GM19240 (cell line): ENCODE data around the gene FRMPD4.
"Not testable (repeated sequence)": the region's sequence is repeated elsewhere in the genome, so short reads cannot be mapped to it uniquely, and the experiment has no call there.

Experiments
- DNase-seq: peaks from one replicate; pipeline ENCODE4 v3.0.0; 2011; ENCODE audit warnings: low spot score; ENCODE audit not compliant: insufficient read length

The FRMPD4 gene

DNA sequence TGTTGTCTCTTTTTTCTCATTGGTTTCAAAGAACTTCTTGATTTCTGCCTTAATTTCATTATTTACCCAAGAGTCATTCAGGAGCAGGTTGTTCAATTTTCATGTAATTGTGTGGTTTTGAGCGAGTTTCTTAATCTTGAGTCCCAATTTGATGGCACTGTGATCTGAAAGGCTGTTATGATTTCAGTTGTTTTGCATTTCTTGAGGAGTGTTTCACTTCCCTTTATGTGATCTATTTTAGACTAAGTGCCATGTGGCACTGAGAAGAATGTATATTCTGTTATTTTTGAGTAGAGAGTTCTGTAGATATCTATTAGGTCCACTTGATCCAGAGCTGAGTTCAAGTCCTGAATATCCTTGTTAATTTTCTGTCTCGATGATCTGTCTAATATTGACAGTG, 377.1 kb downstream of the FRMPD4 start:
- DNase-seq = not testable (repeated sequence)

DNA sequence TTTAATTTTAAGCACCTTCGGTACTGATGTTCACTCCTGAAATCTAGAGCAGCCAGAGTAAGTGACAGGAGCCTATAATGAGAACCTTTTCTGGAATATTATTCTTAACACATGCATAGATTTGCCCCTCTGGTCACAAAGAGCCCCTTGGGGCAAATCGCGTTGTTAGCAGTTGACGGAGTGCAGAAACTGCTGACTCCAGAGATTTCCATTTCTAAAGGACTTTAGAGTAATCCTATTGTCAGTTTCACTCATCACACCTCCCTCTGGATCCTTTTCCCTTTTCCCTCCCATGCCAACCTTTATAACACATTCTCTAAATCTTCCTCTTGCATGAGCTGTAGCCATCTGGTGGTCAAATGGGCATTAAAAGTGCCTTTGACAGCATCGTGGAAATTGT, 388.0 kb downstream of the FRMPD4 start:
- DNase-seq = no peak

DNA sequence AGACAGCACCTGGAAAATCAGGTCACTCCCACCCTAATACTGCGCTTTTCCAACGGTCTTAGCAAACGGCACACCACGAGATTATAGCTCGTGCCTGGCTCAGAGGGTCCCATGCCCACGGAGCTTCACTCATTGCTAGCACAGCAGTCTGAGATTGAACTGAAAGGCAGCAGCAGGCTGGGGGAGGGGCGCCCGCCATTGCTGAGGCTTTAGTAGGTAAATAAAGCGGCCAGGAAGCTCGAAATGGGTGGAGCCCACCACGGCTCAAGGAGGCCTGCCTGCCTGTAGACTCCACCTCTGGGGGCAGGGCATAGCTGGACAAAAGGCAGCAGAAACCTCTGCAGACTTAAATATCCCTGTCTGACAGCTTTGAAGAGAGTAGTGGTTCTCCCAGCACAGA, 399.8 kb downstream of the FRMPD4 start:
- DNase-seq = not testable (repeated sequence)

DNA sequence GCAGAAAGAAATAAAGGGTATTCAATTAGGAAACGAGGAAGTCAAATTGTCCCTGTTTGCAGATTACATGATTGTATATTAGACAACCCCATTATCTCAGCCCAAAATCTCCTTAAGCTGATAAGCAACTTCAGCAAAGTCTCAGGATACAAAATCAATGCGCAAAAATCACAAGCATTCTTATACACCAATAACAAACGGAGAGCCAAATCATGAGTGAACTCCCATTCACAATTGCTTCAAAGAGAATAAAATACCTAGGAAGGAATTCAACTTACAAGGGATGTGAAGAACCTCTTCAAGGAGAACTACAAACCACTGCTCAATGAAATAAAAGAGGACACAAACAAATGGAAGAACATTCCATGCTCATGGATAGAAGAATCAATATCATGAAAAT, 404.0 kb downstream of the FRMPD4 start:
- DNase-seq = not testable (repeated sequence)

DNA sequence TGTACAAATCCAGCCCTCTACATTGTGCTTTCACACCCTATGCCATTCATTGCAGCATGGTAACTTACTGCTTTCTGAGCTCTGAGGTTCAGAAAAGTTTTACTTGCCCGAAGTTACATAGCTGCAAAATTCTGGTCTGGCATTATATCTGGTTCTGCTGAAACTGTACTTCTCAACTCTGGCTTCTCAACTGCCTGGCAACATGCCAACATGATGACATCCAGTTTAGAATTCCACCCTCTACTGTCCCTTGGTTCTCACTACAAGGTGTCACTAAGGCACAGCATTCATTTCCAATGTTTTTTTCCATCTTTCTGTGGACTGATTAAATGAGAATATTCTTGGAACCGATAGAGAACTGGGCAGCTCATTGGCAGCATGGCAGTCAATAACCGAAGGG, 410.1 kb downstream of the FRMPD4 start:
- no peak for DNase-seq

DNA sequence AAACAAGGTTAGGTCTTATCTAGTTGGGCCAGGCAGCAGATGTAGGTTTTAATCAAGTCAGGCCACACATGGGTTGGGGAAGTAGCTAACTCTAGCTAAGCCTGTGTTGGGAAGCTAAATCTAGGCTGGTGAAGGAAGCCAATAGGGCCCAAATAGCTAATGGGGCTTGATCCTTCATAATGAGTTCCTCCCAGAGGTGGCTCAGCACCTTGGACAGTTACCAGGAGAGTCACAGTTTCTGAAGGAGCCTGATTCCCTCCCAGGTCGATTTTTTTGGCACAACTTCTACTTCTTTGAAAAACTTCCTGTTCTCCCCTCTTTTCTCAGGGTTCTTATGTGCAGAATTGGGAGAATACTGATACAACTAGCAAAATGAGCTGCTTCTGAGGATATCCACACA, 410.5 kb downstream of the FRMPD4 start:
- DNase-seq = no peak

DNA sequence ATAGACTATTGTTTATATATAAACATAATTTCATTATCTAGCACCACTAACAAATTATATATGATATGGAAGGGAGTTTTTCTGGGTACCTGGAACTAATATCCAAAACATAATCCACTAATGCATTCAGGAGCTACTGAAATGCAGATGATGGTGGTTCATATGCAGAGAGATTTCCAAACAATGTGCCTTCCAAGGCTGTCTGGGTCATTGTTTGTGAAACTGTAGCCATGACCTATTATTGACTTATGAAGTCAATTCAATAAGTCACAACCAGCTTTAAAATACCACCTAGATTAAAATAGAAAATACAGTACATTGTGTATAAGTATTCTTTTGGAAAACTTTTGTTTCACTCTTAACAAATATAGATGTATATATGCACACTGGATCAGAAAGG, 415.9 kb downstream of the FRMPD4 start:
- no peak for DNase-seq

DNA sequence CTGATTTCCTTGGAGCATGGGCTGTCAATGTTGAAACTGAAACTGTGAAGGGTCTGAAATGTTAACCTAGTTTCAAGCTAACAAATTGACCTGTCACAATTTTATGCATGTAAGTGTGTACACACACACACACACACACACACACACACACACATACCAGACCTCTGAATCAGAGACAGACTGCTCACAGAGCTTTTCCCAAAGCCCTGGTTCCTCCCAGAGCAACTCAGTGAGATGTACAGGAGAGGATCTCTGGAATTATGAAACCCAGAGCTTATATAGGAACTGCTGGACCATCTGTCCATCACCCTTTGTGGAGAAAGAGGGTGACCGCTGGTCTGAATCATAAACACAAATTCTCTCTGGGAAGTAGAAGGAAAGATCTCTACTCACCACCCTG, 424.8 kb downstream of the FRMPD4 start:
- no peak for DNase-seq

DNA sequence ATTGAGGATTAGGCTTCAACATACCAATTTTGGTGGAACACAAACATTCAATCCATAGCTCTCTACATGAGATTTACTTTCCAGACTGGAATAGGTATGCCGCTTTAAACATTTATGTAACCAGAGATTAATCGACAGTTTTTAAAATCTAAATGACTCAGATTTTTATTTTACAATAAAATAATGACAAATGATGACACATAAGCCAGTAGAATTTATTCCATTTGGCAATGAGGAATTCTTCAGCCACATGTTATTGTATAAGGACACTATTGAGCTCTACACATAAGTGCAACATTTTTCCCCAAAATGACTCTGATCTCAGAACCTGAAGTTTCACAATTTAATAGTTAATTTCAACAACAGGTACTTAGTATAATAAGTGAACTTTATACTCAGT, 425.9 kb downstream of the FRMPD4 start:
- DNase-seq = no peak

DNA sequence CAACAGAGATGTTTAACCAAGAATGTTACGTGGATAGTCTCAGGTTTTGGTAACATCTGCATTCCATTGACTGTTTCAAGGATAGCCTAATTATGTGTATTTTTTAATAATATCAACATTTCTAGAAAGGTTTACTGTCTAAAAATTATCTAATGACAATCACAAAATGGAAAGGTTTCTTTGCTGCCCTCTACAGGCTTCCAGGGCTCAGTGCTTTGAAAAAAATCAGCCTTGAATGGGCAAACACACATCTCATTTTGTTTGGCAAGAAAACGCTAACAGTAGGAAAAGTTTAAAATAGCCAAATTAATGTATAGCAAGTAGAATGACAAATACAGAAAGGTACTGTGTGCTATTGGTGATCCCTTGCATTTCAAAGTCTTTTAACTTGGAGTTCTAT, 429.6 kb downstream of the FRMPD4 start:
- no peak for DNase-seq

DNA sequence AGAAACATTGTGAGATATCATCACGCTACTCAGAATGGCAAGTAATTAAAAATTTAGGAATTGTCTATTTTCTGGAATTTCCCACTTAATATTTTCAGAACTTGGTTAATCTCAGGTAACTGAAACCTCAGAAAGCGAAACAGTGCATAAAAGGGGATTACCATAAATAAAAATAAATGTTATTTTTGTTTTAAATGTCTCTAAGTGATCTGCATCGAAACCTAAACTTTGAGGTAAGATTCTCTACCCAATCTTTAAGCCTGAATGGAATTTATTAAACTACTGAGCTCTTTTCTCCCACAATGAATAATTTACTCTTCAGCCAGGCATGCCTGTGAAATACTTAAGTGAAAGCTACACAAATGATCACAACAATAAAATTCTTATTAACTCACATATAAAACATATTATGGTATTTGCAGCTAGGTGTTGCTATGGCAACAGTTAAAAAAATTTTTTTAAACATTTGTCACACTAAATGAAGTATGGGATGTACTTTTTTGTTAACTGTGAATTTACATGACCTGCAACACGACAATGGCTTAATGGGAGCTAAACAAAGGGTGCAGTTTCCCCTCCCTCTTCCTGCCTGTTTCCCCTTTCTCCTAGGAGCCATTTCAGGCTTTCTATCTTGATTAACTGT, 432.7 kb downstream of the FRMPD4 start:
- no peak for DNase-seq

DNA sequence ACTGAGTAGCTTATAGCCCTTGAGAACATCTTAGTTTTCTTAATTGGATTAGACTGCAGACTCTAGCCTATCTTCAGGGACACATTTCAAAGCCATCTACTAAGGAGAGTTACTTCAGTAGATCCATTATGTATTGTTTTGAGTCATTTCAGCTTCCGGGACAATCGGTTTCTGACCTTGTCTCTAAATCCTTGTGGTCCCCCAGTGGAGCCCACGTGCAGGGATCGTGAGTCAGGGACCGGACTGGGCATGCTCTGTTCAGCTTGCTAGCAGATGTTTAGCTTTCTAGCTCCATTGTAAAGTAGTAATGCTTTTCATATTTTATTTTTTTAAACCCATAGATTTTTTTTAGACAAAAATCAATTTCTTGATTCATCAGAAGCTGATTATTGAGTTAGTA, 441.0 kb downstream of the FRMPD4 start:
- no peak for DNase-seq

DNA sequence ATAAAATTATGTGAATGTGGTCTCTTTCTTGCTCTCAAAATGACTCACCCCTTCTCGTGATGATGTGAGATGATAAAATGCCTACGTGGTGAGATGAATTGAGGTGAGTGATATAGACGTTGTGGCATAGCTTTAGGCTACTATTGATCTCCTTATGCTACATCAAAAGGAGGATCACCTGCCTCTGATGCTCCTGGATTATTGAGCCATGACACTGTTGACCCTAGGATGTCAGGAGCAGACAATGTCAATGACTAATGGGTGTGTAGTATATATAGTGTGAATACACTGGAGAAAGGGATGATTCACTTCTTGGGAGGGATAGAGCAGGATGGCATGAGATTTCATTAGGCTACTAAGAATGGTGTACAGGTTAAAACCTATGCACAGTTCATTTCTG, 442.3 kb downstream of the FRMPD4 start:
- DNase-seq = no peak

DNA sequence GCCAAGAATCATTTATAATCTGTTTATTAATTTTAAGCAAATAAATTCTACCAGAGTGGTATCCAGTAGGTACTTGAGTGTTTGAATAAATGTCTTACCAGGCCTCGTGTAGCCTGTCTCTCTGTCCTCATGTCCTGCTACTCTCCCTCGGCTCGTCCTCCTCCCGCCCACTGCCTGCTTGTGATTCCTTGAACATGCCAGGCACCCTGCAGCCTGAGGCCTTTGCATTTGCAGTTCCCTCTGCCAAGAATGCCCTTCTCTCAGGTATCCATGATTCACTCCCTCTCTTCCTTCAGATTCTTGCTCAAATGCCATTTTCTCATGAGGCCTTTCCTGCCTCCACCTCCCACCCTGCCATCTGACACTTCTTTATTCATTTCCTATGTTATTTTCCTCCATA, 443.3 kb downstream of the FRMPD4 start:
- no peak for DNase-seq

DNA sequence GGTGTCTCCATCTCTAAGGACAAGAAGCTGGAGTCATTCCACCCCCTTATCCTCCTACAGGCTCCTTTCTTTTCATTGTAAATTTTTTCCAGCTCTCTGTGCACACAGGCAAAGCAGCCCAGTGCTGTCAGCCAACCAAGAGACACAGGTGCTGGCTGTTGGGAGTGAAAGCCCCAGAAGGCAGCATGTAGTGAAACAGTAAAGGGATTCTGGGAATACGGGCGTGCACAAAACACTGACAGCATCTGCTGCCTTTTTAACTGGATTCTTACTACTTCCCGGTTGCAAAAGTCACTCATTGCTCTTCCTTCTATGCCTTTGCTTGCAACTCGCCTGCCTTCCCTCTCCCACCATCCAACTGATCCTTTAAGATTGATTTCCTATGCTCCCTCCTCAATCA, 444.4 kb downstream of the FRMPD4 start:
- no peak for DNase-seq

DNA sequence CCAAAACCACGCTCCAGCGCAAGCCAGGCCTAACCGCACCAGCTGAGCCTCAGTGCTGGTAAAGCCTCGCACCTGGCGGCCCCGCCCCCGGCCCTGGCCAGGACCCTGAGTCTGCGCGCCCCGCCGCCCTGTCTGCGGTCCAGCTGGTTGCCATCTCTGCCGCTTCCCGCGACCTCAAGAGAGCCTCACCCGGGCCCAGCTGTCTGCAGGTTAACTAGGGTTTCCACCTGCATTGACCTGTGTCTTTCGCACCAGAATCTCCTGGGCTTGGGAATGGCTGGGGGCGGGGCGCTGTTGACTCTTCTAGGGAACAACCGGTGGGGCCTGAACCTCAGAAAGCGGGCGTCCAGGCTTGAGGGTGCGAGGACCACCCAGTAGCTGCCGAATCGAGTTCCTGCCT, 445.3 kb downstream of the FRMPD4 start:
- no peak for DNase-seq

DNA sequence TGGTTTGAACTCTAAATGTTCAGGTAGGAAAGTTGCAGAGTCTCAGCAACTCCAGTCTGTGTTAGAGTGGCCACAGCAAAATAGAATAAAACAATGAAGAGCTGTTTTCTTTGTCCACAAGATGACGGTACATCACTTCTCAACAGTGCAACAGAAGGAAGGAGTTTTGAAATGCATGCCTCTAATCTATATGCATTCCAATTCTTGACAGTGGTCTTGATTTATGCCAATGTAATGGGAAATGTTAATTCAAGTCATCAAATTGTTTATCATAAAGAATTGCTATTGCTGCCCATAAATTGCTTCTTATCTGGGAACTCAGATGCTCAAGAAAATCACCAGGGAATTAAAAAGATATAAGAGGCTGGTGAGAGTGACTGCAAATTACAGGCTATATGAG, 457.4 kb downstream of the FRMPD4 start:
- DNase-seq = no peak

DNA sequence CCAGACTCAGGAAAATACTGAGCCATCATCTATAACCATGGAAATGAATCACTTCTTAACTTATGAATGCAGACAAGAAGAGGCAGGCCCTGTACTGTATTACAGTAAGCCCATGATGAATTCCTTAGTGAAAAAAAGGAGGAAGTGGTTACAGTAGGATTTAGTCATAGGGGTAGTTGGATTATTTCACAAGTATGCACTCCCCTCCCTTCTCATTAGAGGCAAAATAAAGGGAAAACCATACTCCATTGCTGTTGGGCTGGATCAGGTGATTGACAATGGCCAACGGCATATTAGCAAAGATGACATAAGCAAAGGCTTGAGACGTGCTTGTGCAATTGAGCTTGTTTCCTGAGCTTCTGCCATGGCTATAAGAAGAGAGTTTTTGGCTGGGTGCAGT, 471.8 kb downstream of the FRMPD4 start:
- DNase-seq = no peak

DNA sequence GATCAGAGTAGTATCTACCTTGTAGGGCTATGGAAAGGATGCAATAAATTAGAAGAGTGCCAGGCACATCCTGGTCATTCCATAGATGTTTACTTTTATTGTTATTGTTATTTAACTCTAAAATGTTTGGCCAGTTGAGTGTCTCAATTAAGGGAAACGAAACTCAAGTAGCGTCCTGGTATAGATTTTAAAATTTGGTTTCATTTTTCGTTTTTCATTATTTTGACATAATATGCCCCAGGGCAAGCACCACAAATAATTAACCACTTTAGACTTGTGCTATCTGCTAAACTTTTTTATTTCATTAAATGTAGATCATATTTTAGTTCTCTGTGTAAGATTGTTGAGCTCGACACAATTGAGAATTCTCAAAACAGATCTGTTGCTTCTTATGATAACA, 473.2 kb downstream of the FRMPD4 start:
- no peak for DNase-seq

DNA sequence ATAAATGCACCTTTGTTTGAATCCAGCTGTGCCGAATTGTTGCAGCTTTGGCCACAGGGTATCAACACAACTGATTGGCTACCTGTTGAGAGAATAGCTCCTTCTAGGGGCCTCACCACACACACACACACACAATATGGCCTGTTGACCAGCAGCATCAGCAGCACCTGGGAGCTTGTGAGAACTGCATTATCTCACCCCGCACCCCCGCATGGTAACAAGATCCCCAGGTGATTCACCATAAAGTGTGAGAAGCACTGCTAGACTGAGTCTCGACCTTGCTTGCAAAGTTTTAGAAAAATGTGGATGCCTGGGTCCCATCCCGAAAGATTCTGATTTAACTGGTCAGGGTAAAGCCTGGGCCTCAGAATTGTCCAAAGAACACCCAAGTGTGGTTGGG, 476.0 kb downstream of the FRMPD4 start:
- no peak for DNase-seq

DNA sequence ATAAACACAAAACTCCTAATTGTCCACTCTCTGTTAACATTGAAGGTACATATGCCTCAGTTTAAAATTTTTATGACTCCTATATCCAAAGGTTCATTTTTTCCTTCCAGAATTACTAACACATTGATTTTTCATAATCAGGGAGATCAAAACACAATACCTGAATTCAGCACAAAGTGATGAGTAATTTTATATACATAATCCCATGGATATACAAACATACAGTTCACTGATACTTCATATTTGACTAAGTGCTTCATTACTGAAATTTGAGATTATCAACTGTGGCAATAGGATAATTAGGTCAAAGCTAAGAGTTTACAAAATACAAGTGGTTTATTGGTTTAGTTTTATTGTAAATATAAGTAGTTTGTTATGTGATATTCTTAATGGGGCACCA, 476.8 kb downstream of the FRMPD4 start:
- DNase-seq = no peak

DNA sequence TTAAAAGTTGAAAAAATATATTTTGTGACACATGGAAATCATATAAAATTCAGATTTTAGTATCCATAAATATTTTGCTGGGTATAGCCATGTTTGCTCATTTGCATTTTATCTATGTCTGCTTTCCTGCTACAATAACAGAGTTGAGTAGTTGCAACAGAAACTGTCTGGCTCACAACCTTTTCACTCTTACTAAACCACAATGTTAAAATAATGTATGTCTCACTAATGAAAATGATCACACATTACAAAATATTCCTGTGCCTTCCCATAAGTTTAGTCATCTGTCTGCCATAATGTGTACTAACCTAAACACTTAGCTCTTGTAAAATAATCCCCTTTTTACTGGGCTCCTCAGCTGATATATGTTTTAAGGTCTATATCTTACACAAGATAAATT, 479.0 kb downstream of the FRMPD4 start:
- no peak for DNase-seq

DNA sequence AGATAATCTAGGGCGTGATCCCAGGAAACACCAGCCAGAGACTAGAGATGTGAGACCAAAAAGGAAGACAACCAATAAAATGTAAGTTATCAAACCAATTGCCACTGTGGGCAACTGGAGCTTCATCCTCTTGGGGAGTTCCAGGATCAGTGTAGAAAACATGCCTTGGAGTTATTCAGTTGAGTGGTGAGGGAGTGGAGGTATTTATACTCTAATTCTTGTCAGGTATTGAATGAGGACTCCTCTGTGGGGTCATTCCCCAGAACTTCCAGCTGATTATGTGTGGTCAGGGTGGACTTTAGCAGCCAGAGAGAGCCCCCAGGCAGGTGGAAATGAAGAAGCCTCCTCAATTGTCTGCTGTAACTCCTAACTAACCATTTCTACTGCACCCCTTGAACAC, 509.0 kb downstream of the FRMPD4 start:
- no peak for DNase-seq

DNA sequence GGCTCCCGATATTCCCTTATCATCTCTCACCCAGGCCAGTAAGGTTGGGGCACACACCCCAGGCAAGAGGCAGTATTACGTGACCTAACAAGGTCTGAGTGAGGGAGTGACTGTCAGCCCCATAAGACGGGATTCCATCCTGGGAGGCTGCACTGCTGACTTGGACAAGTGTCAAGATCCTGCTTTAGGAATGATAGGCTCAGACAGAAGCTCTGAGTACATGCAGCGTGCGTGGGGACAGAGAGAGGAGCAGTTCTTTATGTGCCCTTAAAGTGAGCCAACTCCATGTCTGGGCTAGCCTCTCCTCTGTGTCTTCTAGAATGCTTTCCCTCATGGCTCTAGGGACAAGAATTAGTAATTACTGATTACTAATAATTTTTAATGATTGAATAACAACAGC, 510.7 kb downstream of the FRMPD4 start:
- DNase-seq = no peak
